GM20000 (cell line): ENCODE data around the gene B4GALT4.

Experiments
- DNase-seq: peaks from one replicate; pipeline ENCODE4 v3.0.0; 2012; ENCODE audit warnings: low spot score
- CTCF ChIP-seq: IDR thresholded peaks from 2 replicates; pipeline ENCODE4 v1.5.1; 2012; ENCODE audit warnings: mild to moderate bottlenecking, control low read depth; ENCODE audit errors: extremely low read depth, missing control alignments

Gene B4GALT4

GRCh38 chr3:119195151-119195476, 45.6 kb downstream of the B4GALT4 start:
- no peak for TF ChIP-seq CTCF
- no peak for DNase-seq

GRCh38 chr3:119194237-119195150, 46.2 kb downstream of the B4GALT4 start:
- no peak for TF ChIP-seq CTCF
- no peak for DNase-seq

- TF ChIP-seq CTCF, result no peak
- no peak for DNase-seq
These were observed 48.9 kb downstream of the B4GALT4 start for GRCh38 chr3:119191800-119192199.

- DNase-seq, result no peak
- TF ChIP-seq CTCF, result no peak
These were observed 53.4 kb downstream of the B4GALT4 start for GRCh38 chr3:119187266-119187665.

- DNase-seq, result no peak
These were observed 55.7 kb downstream of the B4GALT4 start for GRCh38 chr3:119184796-119185570.

GRCh38 chr3:119184111-119184510, 56.6 kb downstream of the B4GALT4 start:
- no peak for TF ChIP-seq CTCF
- no peak for DNase-seq

More at GRCh38 chr3:119184796-119185570, 55.7 kb downstream of the B4GALT4 start:
- no peak for TF ChIP-seq CTCF

- no peak for TF ChIP-seq CTCF
- no peak for DNase-seq
These were observed 58.9 kb downstream of the B4GALT4 start for GRCh38 chr3:119181765-119182164.
